Fibroblast of the aortic adventitia (primary cell): ENCODE results near the gene PTPRC. TPM values are rescaled to one million over a fixed set of nuclear protein-coding genes. Genes with fewer than 3 reads are reported as not detected.

Source experiments
- DNase-seq: peaks from one replicate; pipeline ENCODE4 v3.0.0-alpha.2; 2010; ENCODE audit warnings: low read depth
- H3K4me3 ChIP-seq: 2 replicates; pipeline ENCODE4 v1.5.1; 2011; ENCODE audit warnings: low read depth, mild to moderate bottlenecking, control low read depth, low read length, moderate library complexity
- CTCF ChIP-seq: IDR thresholded peaks from 2 replicates; pipeline ENCODE4 v1.5.1; 2011; ENCODE audit warnings: mild to moderate bottlenecking, low read length, control low read depth, inconsistent platforms; ENCODE audit not compliant: insufficient read depth
- total RNA-seq: library from RNA; depleted of rRNA; stranded (reverse); fragments of >200 nt; gene quantifications from 2 replicates; pipeline ENCODE4 v1.2.3, GENCODE V29; 2012; ENCODE audit warnings: low replicate concordance

PTPRC gene
- total RNA-seq, 1 donor = 0.09 TPM

GRCh38 chr1:198651650-198652400 is 13.0 kb downstream of the PTPRC start:
- no peak for TF ChIP-seq CTCF
- no peak for DNase-seq
- no peak overlapping the region for H3K4me3 ChIP-seq

GRCh38 chr1:198653808-198654413 is 15.1 kb downstream of the PTPRC start:
- TF ChIP-seq CTCF = no peak
- DNase-seq = no peak
- H3K4me3 ChIP-seq = no peak overlapping the region

GRCh38 chr1:198655459-198656121 is 16.8 kb downstream of the PTPRC start:
- DNase-seq = no peak
- no peak for TF ChIP-seq CTCF
- no peak overlapping the region for H3K4me3 ChIP-seq

- no peak for TF ChIP-seq CTCF
- no peak for DNase-seq
- H3K4me3 ChIP-seq = no peak overlapping the region
Observed at GRCh38 chr1:198656500-198656932, 17.7 kb downstream of the PTPRC start.

GRCh38 chr1:198657550-198658064 is 18.8 kb downstream of the PTPRC start:
- no peak for TF ChIP-seq CTCF
- peak; percentile 98 for DNase-seq
- H3K4me3 ChIP-seq = no peak overlapping the region

- H3K4me3 ChIP-seq = no peak overlapping the region
- no peak for DNase-seq
- TF ChIP-seq CTCF = no peak
Observed at GRCh38 chr1:198660341-198661261, 21.8 kb downstream of the PTPRC start.
